ENCODE results near the gene DELE1. TPM values are rescaled to one million over a fixed set of nuclear protein-coding genes. Genes with fewer than 3 reads are reported as not detected.

DELE1 gene
- total and polyA plus RNA-seq, 2 donors (not counting 1 experiment from before 2014, with no cell fraction given), result 38.6 to 40.5 TPM

DNA sequence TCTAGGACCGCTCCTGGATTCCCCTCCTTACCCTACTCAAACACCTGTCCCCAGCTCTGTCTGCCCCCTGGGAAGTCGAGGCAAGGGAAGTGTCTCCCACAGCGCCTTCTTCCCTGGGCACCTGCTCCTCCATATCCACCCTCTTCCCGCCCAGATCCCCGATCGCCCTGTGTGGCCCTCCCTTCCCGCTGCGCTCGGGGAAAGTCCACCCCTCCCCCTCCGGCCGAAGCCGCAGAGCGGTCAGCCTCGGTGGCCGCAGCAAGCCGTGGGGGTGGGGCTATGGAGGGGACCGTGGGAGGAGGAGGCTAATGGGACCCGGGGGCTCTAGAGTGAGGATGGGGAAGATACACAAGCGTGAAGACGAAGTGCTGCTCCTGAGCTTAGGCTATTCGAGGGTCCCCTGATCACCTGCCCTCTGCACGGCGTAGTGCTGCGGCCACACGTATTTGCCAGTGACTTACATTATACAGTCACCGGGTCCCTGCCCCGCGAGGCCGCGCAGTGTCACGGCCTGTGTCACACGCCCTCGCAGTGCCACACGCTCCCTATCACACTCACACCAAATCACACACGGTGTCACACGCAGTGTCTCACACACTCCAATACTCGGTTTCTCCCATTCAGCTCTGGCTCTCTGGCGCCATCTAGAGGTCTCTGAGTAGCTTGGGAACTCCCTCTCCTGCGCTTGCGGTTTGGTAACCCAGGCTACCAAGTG, 44.8 kb upstream of the DELE1 start:
- Histone ChIP-seq H3K4me1 (ENCODE audit: control insufficient read depth, extremely low read depth, insufficient read depth, low read length) (peaks cover 5% of the 10 kb centered on the region), H3K79me2 (ENCODE audit: control insufficient read depth, insufficient read depth, low read length) (no peaks in the 10 kb centered on the region), H3K4me3 (replicated peaks in 1 of 4; ENCODE audit: control extremely low read depth in 1 of 4, insufficient read depth in 1 of 4, low read depth in 3 of 4, low read length in 4 of 4) (peak overlapping the region; percentile 32 to 52 (median 47)), H3K27ac (ENCODE audit: insufficient read depth, low read length) (no peak overlapping the region), H2AFZ (ENCODE audit: low read length) (no peak overlapping the region), H3K4me2 (ENCODE audit: extremely low read depth, insufficient read depth, low read length) (peak overlapping the region; percentile 89), H3K9me3 (ENCODE audit: control insufficient read depth, insufficient read depth, low read depth, low read length) (no peaks in the 10 kb centered on the region), H3K36me3 (ENCODE audit: control insufficient read depth, insufficient read depth, low read length) (no peaks in the 10 kb centered on the region), H3K27me3 (ENCODE audit: control insufficient read depth, insufficient read depth, low read length) (peaks cover 71% of the 10 kb centered on the region), H3K9ac (ENCODE audit: insufficient read depth, low read length) (no peak overlapping the region), H4K20me1 (ENCODE audit: control insufficient read depth, extremely low read depth, insufficient read depth, low read length) (no peaks in the 10 kb centered on the region)
- peak; percentile 81 for TF ChIP-seq EZH2 (IDR thresholded peaks at IDR 0.05; ENCODE audit: low read length, missing control alignments)
- TF ChIP-seq, protein P1, sequence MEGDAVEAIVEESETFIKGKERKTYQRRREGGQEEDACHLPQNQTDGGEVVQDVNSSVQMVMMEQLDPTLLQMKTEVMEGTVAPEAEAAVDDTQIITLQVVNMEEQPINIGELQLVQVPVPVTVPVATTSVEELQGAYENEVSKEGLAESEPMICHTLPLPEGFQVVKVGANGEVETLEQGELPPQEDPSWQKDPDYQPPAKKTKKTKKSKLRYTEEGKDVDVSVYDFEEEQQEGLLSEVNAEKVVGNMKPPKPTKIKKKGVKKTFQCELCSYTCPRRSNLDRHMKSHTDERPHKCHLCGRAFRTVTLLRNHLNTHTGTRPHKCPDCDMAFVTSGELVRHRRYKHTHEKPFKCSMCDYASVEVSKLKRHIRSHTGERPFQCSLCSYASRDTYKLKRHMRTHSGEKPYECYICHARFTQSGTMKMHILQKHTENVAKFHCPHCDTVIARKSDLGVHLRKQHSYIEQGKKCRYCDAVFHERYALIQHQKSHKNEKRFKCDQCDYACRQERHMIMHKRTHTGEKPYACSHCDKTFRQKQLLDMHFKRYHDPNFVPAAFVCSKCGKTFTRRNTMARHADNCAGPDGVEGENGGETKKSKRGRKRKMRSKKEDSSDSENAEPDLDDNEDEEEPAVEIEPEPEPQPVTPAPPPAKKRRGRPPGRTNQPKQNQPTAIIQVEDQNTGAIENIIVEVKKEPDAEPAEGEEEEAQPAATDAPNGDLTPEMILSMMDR (conservative IDR thresholded peaks at IDR 0.05 in 1 of 2, IDR thresholded peaks at IDR 0.05 in 1 of 2; ENCODE audit: low read depth in 1 of 2, low read length in 2 of 2), result peak; percentile 98 to 99
- DNase-seq (ENCODE audit: low read depth in 2 of 2), result peak; percentile 69 to 84

DNA sequence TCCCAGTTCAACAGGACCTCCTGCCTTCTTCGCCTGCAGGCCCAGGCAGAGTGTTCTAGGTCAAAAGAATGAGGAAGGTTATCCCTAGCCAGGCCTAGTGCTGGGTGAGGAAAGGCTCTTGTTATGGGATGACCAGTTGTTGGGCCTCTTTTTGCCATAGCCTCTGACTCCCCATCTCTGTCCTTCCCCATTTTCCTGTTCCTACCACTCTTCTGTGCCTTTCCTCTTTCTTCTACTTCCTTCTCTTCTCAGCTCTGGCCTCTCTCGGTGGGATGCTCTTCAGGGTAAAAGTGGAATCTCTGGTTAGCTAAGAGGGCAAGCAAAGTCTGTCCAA, 44.3 kb upstream of the DELE1 start:
- no peak overlapping the region for H3K9ac ChIP-seq (ENCODE audit: insufficient read depth, low read length)
- no peak overlapping the region for H3K27ac ChIP-seq (ENCODE audit: insufficient read depth, low read length)
- DNase-seq (ENCODE audit: low read depth in 2 of 2), result no peak
- no peak overlapping the region for H3K4me2 ChIP-seq (ENCODE audit: extremely low read depth, insufficient read depth, low read length)
- TF ChIP-seq EZH2 (IDR thresholded peaks at IDR 0.05; ENCODE audit: low read length, missing control alignments), result no peak
- TF ChIP-seq, protein P1 (conservative IDR thresholded peaks at IDR 0.05 in 1 of 2, IDR thresholded peaks at IDR 0.05 in 1 of 2; ENCODE audit: low read depth in 1 of 2, low read length in 2 of 2), result no peak
- H4K20me1 ChIP-seq (ENCODE audit: control insufficient read depth, extremely low read depth, insufficient read depth, low read length), result no peaks in the 10 kb centered on the region
- peaks cover 67% of the 10 kb centered on the region for H3K27me3 ChIP-seq (ENCODE audit: control insufficient read depth, insufficient read depth, low read length)
- H3K4me3 ChIP-seq (replicated peaks in 1 of 4; ENCODE audit: control extremely low read depth in 1 of 4, insufficient read depth in 1 of 4, low read depth in 3 of 4, low read length in 4 of 4), result no peak overlapping the region
- H3K79me2 ChIP-seq (ENCODE audit: control insufficient read depth, insufficient read depth, low read length), result no peaks in the 10 kb centered on the region
- no peaks in the 10 kb centered on the region for H3K9me3 ChIP-seq (ENCODE audit: control insufficient read depth, insufficient read depth, low read depth, low read length)
- peaks cover 5% of the 10 kb centered on the region for H3K4me1 ChIP-seq (ENCODE audit: control insufficient read depth, extremely low read depth, insufficient read depth, low read length)
- no peaks in the 10 kb centered on the region for H3K36me3 ChIP-seq (ENCODE audit: control insufficient read depth, insufficient read depth, low read length)
- no peak overlapping the region for H2AFZ ChIP-seq (ENCODE audit: low read length)

DNA sequence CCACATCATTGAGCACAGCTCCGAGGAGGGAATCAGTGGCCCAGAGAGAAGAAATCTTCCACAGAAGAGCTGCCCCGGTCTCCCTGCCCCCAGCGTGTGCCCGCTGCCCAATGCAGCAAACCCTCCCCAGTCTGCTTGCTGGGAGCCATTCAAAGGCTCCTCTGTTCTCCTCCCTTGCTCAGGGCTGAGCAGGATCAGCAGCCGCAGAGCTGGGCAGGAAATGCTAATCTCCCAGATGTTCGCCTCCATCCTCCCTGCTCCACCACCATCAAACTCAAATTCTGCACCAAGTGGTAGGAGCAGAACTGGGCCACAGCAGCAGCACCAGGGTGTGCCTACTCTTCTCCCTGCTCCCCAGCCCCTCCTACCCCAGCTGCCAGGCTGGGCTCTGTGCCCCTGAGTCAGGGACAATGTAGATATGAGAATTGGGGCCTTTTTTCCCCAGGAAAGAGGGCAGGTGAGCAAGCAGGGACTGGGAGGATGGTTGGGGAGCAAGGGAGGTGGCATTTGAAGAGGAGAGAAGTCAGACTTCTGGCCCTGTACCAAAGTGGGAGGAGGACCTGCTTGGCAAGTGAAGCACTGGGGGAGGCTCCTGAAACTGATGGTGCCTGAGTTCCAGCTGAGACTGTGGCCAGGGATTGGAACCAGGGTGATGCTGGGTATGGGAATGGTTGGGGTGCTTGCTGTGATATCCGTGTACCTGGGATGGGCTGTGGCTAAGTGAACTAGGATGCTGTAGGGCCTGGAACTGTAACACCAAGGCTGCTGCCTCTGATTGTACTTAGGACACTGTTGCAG, 43.5 kb upstream of the DELE1 start:
- TF ChIP-seq, protein P1 (conservative IDR thresholded peaks at IDR 0.05 in 1 of 2, IDR thresholded peaks at IDR 0.05 in 1 of 2; ENCODE audit: low read depth in 1 of 2, low read length in 2 of 2), result no peak
- TF ChIP-seq EZH2 (IDR thresholded peaks at IDR 0.05; ENCODE audit: low read length, missing control alignments), result peak; percentile 37
- H3K4me3 ChIP-seq (replicated peaks in 1 of 4; ENCODE audit: control extremely low read depth in 1 of 4, insufficient read depth in 1 of 4, low read depth in 3 of 4, low read length in 4 of 4), result no peak overlapping the region
- no peak overlapping the region for H2AFZ ChIP-seq (ENCODE audit: low read length)
- no peak overlapping the region for H3K27ac ChIP-seq (ENCODE audit: insufficient read depth, low read length)
- no peaks in the 10 kb centered on the region for H3K36me3 ChIP-seq (ENCODE audit: control insufficient read depth, insufficient read depth, low read length)
- H4K20me1 ChIP-seq (ENCODE audit: control insufficient read depth, extremely low read depth, insufficient read depth, low read length), result no peaks in the 10 kb centered on the region
- H3K4me2 ChIP-seq (ENCODE audit: extremely low read depth, insufficient read depth, low read length), result no peak overlapping the region
- H3K9ac ChIP-seq (ENCODE audit: insufficient read depth, low read length), result no peak overlapping the region
- H3K27me3 ChIP-seq (ENCODE audit: control insufficient read depth, insufficient read depth, low read length), result peaks cover 59% of the 10 kb centered on the region
- no peaks in the 10 kb centered on the region for H3K9me3 ChIP-seq (ENCODE audit: control insufficient read depth, insufficient read depth, low read depth, low read length)
- peaks cover 5% of the 10 kb centered on the region for H3K4me1 ChIP-seq (ENCODE audit: control insufficient read depth, extremely low read depth, insufficient read depth, low read length)
- no peaks in the 10 kb centered on the region for H3K79me2 ChIP-seq (ENCODE audit: control insufficient read depth, insufficient read depth, low read length)
- DNase-seq (ENCODE audit: low read depth in 2 of 2), result no peak

Measured in fibroblast of lung (primary cell).